Measurements from ENCODE around the gene RNF25.

The RNF25 gene

GRCh38 chr2:218679119-218679518, 7.3 kb upstream of the RNF25 start:
- DNase-seq (ENCODE audit: low read depth in 2 of 2): no peak

- no peak for DNase-seq (ENCODE audit: low read depth in 2 of 2)
These were observed 627 bp downstream of the RNF25 start for GRCh38 chr2:218671097-218671653.

- no peak for DNase-seq (ENCODE audit: low read depth in 2 of 2)
These were observed 7.1 kb downstream of the RNF25 start for GRCh38 chr2:218664653-218665052.

- DNase-seq (ENCODE audit: low read depth in 2 of 2): no peak
These were observed 7.9 kb downstream of the RNF25 start for GRCh38 chr2:218663901-218664300.

GRCh38 chr2:218662827-218663226, 9.0 kb downstream of the RNF25 start:
- no peak for DNase-seq (ENCODE audit: low read depth in 2 of 2)

- no peak for DNase-seq (ENCODE audit: low read depth in 2 of 2)
These were observed 9.4 kb downstream of the RNF25 start for GRCh38 chr2:218662377-218662776.

- no peak for DNase-seq (ENCODE audit: low read depth in 2 of 2)
These were observed 11.8 kb downstream of the RNF25 start for GRCh38 chr2:218659988-218660358.

GRCh38 chr2:218659258-218659987, 12.4 kb downstream of the RNF25 start, which contains the start of the genes BCS1L and ZNF142:
Gene BCS1L (plus strand): TSS chr2:218659683. CDS start chr2:218660988, 1,305 bp downstream.
Gene ZNF142 (minus strand): TSS chr2:218659623. CDS start chr2:218656429, 3,194 bp downstream.
- peak; percentile 86 to 92 for DNase-seq (ENCODE audit: low read depth in 2 of 2)

- peak in 1 of 2 donors; percentile 10 for DNase-seq (ENCODE audit: low read depth in 2 of 2)
These were observed 13.0 kb downstream of the RNF25 start for GRCh38 chr2:218658671-218659257.

- DNase-seq (ENCODE audit: low read depth in 2 of 2): no peak
These were observed 16.1 kb downstream of the RNF25 start for GRCh38 chr2:218655751-218656150.

GRCh38 chr2:218648787-218649100, 23.1 kb downstream of the RNF25 start:
- DNase-seq (ENCODE audit: low read depth in 2 of 2): no peak

GRCh38 chr2:218648088-218648786, 23.6 kb downstream of the RNF25 start:
- peak in 1 of 2 donors; percentile 18 for DNase-seq (ENCODE audit: low read depth in 2 of 2)

GRCh38 chr2:218645126-218645525, 26.7 kb downstream of the RNF25 start:
- no peak for DNase-seq (ENCODE audit: low read depth in 2 of 2)

GRCh38 chr2:218644721-218645120, 27.1 kb downstream of the RNF25 start:
- no peak for DNase-seq (ENCODE audit: low read depth in 2 of 2)

- DNase-seq (ENCODE audit: low read depth in 2 of 2): no peak
These were observed 28.0 kb downstream of the RNF25 start for GRCh38 chr2:218643751-218644310.

GRCh38 chr2:218642786-218643185, 29.0 kb downstream of the RNF25 start:
- DNase-seq (ENCODE audit: low read depth in 2 of 2): no peak

- no peak for DNase-seq (ENCODE audit: low read depth in 2 of 2)
These were observed 29.6 kb downstream of the RNF25 start for GRCh38 chr2:218642121-218642656.

- DNase-seq (ENCODE audit: low read depth in 2 of 2): no peak
These were observed 33.4 kb downstream of the RNF25 start for GRCh38 chr2:218638372-218638771.

GRCh38 chr2:218635719-218636118, 36.1 kb downstream of the RNF25 start:
- no peak for DNase-seq (ENCODE audit: low read depth in 2 of 2)

GRCh38 chr2:218631837-218632236, 40.0 kb downstream of the RNF25 start:
- DNase-seq (ENCODE audit: low read depth in 2 of 2): no peak

- DNase-seq (ENCODE audit: low read depth in 2 of 2): no peak
These were observed 43.9 kb downstream of the RNF25 start for GRCh38 chr2:218627939-218628338.

- DNase-seq (ENCODE audit: low read depth in 2 of 2): no peak
These were observed 45.4 kb downstream of the RNF25 start for GRCh38 chr2:218626369-218626768.

All from activated CD8-positive, alpha-beta memory T cell treated with anti-CD3 and anti-CD28 coated beads for 4 hours (primary cell).